Adrenal gland (tissue), 12 donors: ENCODE results near the gene SLC30A7. TPM values are rescaled to one million over a fixed set of nuclear protein-coding genes. Genes with fewer than 3 reads are reported as not detected.

Source experiments
- DNase-seq, 7 donors: peaks; one replicate each; pipeline ENCODE4 v3.0.0-alpha.2; 2019 to 2020
- H3K27ac ChIP-seq, 5 donors: fragments of 200-600 bp; sonication (generic) in 4 of 5; 1 replicate in 3 of 5; 2 replicates in 2 of 5; pipeline versions ENCODE4 v1.5.1 to v1.8.0; 2016 to 2020; ENCODE audit warnings: mild to moderate bottlenecking in 1 of 5
- H3K27me3 ChIP-seq: fragments of 200-600 bp; 2 replicates; pipeline ENCODE4 v1.8.0; 2021
- H3K36me3 ChIP-seq, 2 donors: fragments of 200-600 bp; replicated peaks in 1 of 2; 1 replicate in 1 of 2; 2 replicates in 1 of 2; pipeline versions ENCODE4 v1.5.1 to v1.8.0; 2018 to 2022
- H3K4me1 ChIP-seq, 2 donors: fragments of 200-600 bp; replicated peaks in 1 of 2; 1 replicate in 1 of 2; 2 replicates in 1 of 2; pipeline versions ENCODE4 v1.5.1 to v1.8.0; 2018 to 2021
- H3K4me3 ChIP-seq, 4 donors: fragments of 200-600 bp; sonication (generic) in 3 of 4; one replicate each; pipeline ENCODE4 v1.5.1; 2016 to 2018
- H3K9me3 ChIP-seq, 3 donors: fragments of 200-600 bp; sonication (generic) in 1 of 3; replicated peaks in 1 of 3; 1 replicate in 2 of 3; 2 replicates in 1 of 3; pipeline versions ENCODE4 v1.5.1 to v1.8.0; 2016 to 2021
- POLR2A ChIP-seq, 2 donors: fragments of 450-650 bp; IDR thresholded peaks; one replicate each; pipeline ENCODE4 v1.6.1; 2017; ENCODE audit warnings: antibody characterized with exemption in 2 of 2, mild to moderate bottlenecking in 2 of 2, moderate library complexity in 1 of 2
- WGBS, 4 donors: extraction: QIAGEN DNeasy Blood & Tissue Kit in 2 of 4; methylation state at CpG; one replicate each; pipeline versions ENCODE4 v1.1.5 to v1.1.7; 2013 to 2017; 5-methylcytosine and 5-hydroxymethylcytosine counted together
- intact Hi-C, 2 donors: fragments of 100-400 bp; cut with DNase I; formaldehyde crosslinking; loops; one replicate each; pipeline versions ENCODE4 v1.14.1 to v1.15.0; 2022 to 2023
- polyA plus RNA-seq, 3 donors: library from polyadenylated mRNA; stranded (reverse); fragments of 200-250 nt in 2 of 3; fragments of 350-450 nt in 1 of 3; fragmentation: Illumina TruSeq in 1 of 3; extraction: RNeasy Lipid Tissue Mini Kit (QIAGEN cat#74804) in 1 of 3; gene quantifications; one replicate each; pipeline ENCODE4 v1.2.3, GENCODE V29; 2013 to 2014
- total RNA-seq, 9 donors: library from RNA; depleted of rRNA in 4 of 9; stranded (reverse); fragments of >200 nt in 4 of 9; fragments of 120-200 nt in 1 of 9; fragmentation: NEBNext Ultra II Directional in 1 of 9; extraction: Animal tissue kit (Norgen Biotek cat#: 25700) in 1 of 9; gene quantifications; one replicate each; pipeline versions ENCODE4 v1.1.0 to v1.2.4, GENCODE V29; 2013 to 2023
- TF ChIP-seq, protein P1 (sequence below), 6 experiments: fragments of 450-650 bp in 4 of 6; fragments of 200-600 bp in 2 of 6; sonication (generic) in 1 of 6; IDR thresholded peaks; 1 replicate in 5 of 6; 2 replicates in 1 of 6; pipeline versions ENCODE4 v1.5.1 to v1.8.0; 2016 to 2021; ENCODE audit warnings: antibody characterized with exemption in 6 of 6, mild to moderate bottlenecking in 2 of 6, moderate library complexity in 1 of 6
- donor health status: healthy with polysubstance abuse.
- donor health status: Bipolar disorder and iron deficiency.
- donor health status: DM: yes; HTN: yes; CAD: no.
- donor health status: DM: no; HTN: no; CAD: no.
- donor health status: DM: no; HTN: no; CAD: no.
- donor health status: DM: yes; HTN: yes; CAD: no.

The SLC30A7 gene
- total and polyA plus RNA-seq, 12 donors = 3.1 to 79.8 (median 30.5) TPM

- no peak for DNase-seq
- 67 to 76% (median 68%) methylated on average over 1 of the region's 1 CpG for WGBS, 4 donors
- Histone ChIP-seq H3K9me3 (no peaks in the 10 kb centered on the region), H3K4me1 (peaks cover 0 to 7% of the 10 kb centered on the region in 2 donors), H3K27ac (no peak overlapping the region), H3K36me3 (no peaks in the 10 kb centered on the region), H3K27me3 (no peaks in the 10 kb centered on the region), H3K4me3 (no peak overlapping the region)
- TF ChIP-seq POLR2A (IDR thresholded peaks at IDR 0.05) = no peak
- TF ChIP-seq, protein P1, sequence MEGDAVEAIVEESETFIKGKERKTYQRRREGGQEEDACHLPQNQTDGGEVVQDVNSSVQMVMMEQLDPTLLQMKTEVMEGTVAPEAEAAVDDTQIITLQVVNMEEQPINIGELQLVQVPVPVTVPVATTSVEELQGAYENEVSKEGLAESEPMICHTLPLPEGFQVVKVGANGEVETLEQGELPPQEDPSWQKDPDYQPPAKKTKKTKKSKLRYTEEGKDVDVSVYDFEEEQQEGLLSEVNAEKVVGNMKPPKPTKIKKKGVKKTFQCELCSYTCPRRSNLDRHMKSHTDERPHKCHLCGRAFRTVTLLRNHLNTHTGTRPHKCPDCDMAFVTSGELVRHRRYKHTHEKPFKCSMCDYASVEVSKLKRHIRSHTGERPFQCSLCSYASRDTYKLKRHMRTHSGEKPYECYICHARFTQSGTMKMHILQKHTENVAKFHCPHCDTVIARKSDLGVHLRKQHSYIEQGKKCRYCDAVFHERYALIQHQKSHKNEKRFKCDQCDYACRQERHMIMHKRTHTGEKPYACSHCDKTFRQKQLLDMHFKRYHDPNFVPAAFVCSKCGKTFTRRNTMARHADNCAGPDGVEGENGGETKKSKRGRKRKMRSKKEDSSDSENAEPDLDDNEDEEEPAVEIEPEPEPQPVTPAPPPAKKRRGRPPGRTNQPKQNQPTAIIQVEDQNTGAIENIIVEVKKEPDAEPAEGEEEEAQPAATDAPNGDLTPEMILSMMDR (IDR thresholded peaks at IDR 0.05) = no peak
- intact Hi-C loops = no loop called here
Measured at GRCh38 chr1:100955322-100955721, 59.4 kb downstream of the SLC30A7 start.

- H3K27me3 ChIP-seq = no peaks in the 10 kb centered on the region
- H3K36me3 ChIP-seq = no peaks in the 10 kb centered on the region
- H3K4me3 ChIP-seq = no peak overlapping the region
- no peak overlapping the region for H3K27ac ChIP-seq
- H3K9me3 ChIP-seq = no peaks in the 10 kb centered on the region
- no peak for DNase-seq
- intact Hi-C loops = no loop called here
- TF ChIP-seq, protein P1 (IDR thresholded peaks at IDR 0.05) = no peak
- TF ChIP-seq POLR2A (IDR thresholded peaks at IDR 0.05) = no peak
- WGBS, 4 donors = 91 to 95% (median 92%) methylated on average over 5 of the region's 5 CpGs
- peaks cover 0 to 7% of the 10 kb centered on the region in 2 donors for H3K4me1 ChIP-seq
Measured at GRCh38 chr1:100959502-100960060, 63.7 kb downstream of the SLC30A7 start.

DNA sequence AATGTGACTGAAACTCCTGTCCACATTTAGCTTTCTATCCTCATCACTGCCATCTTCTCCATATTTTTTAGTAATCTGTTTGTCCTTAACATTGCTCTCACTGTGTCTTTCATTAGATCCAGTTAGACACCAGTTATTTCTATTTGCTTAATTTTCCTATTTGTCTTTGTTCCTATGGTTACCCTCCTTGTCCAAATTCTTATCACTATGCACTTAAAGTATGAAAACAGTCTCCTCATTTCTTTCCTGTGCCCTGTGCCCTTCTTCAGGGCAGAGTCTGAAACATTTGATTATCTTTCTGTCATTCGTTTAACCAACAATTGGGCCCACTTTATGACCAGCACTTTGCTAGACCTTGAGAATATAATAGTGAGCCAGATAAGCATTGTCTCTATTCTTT is 64.2 kb downstream of the SLC30A7 start:
- Histone ChIP-seq H3K36me3 (no peaks in the 10 kb centered on the region), H3K9me3 (no peaks in the 10 kb centered on the region), H3K4me1 (peaks cover 0 to 7% of the 10 kb centered on the region in 2 donors), H3K27me3 (no peaks in the 10 kb centered on the region), H3K4me3 (no peak overlapping the region), H3K27ac (no peak overlapping the region)
- intact Hi-C loops = no loop called here
- WGBS, 4 donors = 65 to 84% (median 77%) methylated on average over 1 of the region's 1 CpG
- TF ChIP-seq, protein P1 (IDR thresholded peaks at IDR 0.05) = no peak
- TF ChIP-seq POLR2A (IDR thresholded peaks at IDR 0.05) = no peak
- no peak for DNase-seq

- Histone ChIP-seq H3K27me3 (no peaks in the 10 kb centered on the region), H3K4me1 (no peaks in the 10 kb centered on the region), H3K27ac (no peak overlapping the region), H3K4me3 (no peak overlapping the region), H3K9me3 (no peaks in the 10 kb centered on the region), H3K36me3 (peaks cover 0 to 11% of the 10 kb centered on the region in 2 donors)
- 82 to 90% (median 84%) methylated on average over 1 of the region's 1 CpG for WGBS, 4 donors
- intact Hi-C loops = no loop called here
- DNase-seq = no peak
- TF ChIP-seq POLR2A (IDR thresholded peaks at IDR 0.05) = no peak
- TF ChIP-seq, protein P1 (IDR thresholded peaks at IDR 0.05) = no peak
Measured at GRCh38 chr1:100968621-100969020, 72.7 kb downstream of the SLC30A7 start.
